Left ventricle myocardium inferior (tissue), 1 donor: ENCODE measurements around the gene RGMA. TPM values are rescaled to one million over a fixed set of nuclear protein-coding genes. Genes with fewer than 3 reads are reported as not detected.

ENCODE experiments used
- DNase-seq: peaks from one replicate; pipeline ENCODE4 v3.0.0-alpha.2; 2020
- H3K27ac ChIP-seq: fragments of 200-600 bp; replicated peaks from 2 replicates; pipeline ENCODE4 v1.8.0; 2021
- H3K27me3 ChIP-seq: fragments of 200-600 bp; 2 replicates; pipeline ENCODE4 v1.8.0; 2021; ENCODE audit warnings: low read depth
- H3K36me3 ChIP-seq: fragments of 200-600 bp; 2 replicates; pipeline ENCODE4 v1.8.0; 2021
- H3K4me1 ChIP-seq: fragments of 200-600 bp; 2 replicates; pipeline ENCODE4 v1.8.0; 2021
- H3K4me3 ChIP-seq: fragments of 200-600 bp; 2 replicates; pipeline ENCODE4 v1.8.0; 2021; ENCODE audit warnings: mild to moderate bottlenecking, moderate library complexity
- H3K9me3 ChIP-seq: fragments of 200-600 bp; replicated peaks from 2 replicates; pipeline ENCODE4 v1.8.0; 2021
- intact Hi-C: fragments of 100-400 bp; cut with micrococcal nuclease; formaldehyde crosslinking; loops from one replicate; pipeline ENCODE4 v1.11.0; 2022
- total RNA-seq: library from RNA; stranded (reverse); fragmentation: NEBNext Ultra II Directional; extraction: Animal tissue kit (Norgen Biotek cat#: 25700); gene quantifications from one replicate; pipeline ENCODE4 v1.2.1, GENCODE V29; 2021
- TF ChIP-seq, protein P1 (sequence below): fragments of 200-600 bp; IDR thresholded peaks from 2 replicates; pipeline ENCODE4 v1.8.0; 2021; ENCODE audit warnings: antibody characterized with exemption, mild to moderate bottlenecking, borderline replicate concordance
- donor health status: DM: no; HTN: yes; CAD: no; lungs with severe emphysema.

Gene RGMA
- total RNA-seq, 1 donor from 2014 or later = 16.9 TPM

DNA sequence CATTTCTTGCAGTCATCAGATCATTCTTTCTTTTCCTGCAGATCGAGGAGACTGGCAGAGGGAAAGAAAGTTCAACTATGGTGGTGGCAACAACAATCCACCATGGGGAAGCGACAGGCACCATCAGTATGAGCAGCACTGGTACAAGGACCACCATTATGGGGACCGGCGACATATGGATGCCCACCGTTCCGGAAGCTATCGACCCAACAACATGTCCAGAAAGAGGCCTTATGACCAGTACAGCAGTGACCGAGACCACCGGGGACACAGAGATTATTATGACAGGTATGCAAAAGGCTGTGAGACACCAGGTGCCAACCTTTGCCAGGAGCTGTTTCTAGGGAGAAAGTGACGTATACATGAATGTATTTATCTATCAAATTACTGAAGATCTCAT, 69.0 kb downstream of the RGMA start:
- no peaks in the 10 kb centered on the region for H3K9me3 ChIP-seq
- H3K4me3 ChIP-seq = no peak overlapping the region
- no peaks in the 10 kb centered on the region for H3K27me3 ChIP-seq
- no peak overlapping the region for H3K27ac ChIP-seq
- TF ChIP-seq, protein P1, sequence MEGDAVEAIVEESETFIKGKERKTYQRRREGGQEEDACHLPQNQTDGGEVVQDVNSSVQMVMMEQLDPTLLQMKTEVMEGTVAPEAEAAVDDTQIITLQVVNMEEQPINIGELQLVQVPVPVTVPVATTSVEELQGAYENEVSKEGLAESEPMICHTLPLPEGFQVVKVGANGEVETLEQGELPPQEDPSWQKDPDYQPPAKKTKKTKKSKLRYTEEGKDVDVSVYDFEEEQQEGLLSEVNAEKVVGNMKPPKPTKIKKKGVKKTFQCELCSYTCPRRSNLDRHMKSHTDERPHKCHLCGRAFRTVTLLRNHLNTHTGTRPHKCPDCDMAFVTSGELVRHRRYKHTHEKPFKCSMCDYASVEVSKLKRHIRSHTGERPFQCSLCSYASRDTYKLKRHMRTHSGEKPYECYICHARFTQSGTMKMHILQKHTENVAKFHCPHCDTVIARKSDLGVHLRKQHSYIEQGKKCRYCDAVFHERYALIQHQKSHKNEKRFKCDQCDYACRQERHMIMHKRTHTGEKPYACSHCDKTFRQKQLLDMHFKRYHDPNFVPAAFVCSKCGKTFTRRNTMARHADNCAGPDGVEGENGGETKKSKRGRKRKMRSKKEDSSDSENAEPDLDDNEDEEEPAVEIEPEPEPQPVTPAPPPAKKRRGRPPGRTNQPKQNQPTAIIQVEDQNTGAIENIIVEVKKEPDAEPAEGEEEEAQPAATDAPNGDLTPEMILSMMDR = no peak
- intact Hi-C loops = no loop called here
- peaks cover 99% of the 10 kb centered on the region for H3K36me3 ChIP-seq
- no peak for DNase-seq
- peaks cover 25% of the 10 kb centered on the region for H3K4me1 ChIP-seq

DNA sequence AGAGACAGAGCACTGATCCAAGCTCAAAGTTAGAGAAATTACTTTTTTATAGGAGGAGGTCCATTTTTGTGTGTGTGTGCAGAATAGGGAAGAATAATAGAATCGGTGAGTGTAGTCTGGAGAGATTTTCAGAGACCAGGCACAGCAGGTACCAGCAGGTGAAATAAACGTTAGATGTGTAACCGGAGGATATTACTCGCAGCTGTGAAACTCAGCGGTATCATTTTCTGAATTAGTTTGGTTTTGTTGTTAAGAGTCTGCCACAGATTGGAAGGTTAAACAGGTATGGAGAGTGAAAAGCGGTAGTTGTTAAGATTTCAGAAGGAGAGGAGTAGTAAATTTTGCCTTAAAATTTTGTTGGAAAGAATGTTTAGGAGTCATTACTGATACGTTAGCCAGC, 69.9 kb downstream of the RGMA start:
- H3K4me3 ChIP-seq = no peak overlapping the region
- peaks cover 16% of the 10 kb centered on the region for H3K4me1 ChIP-seq
- no peaks in the 10 kb centered on the region for H3K27me3 ChIP-seq
- no peaks in the 10 kb centered on the region for H3K9me3 ChIP-seq
- H3K36me3 ChIP-seq = peaks cover 99% of the 10 kb centered on the region
- intact Hi-C loops = no loop called here
- TF ChIP-seq, protein P1 = no peak
- H3K27ac ChIP-seq = no peak overlapping the region
- DNase-seq = no peak

DNA sequence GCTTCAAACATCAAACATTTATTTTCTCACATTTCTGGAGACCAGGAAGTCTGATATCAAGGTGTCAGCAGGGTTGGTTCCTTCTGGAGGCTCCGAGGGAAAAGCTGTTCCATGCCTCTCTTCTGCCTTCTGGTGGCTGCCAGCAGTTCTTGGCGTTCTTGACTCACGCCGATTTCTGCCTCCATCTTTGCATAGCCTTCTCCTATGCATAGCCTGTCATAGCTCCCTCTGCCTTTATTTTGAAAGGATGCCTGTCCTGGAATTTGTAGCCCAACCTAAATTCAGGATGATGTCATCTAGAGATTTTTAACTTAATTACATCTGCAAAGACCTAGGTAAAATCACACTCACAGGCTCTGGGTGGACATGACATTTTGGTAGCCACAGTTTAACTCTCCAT, 70.4 kb downstream of the RGMA start:
- TF ChIP-seq, protein P1 = peak; percentile 24
- Histone ChIP-seq H3K4me3 (no peak overlapping the region), H3K27me3 (no peaks in the 10 kb centered on the region), H3K36me3 (peaks cover 99% of the 10 kb centered on the region), H3K4me1 (peaks cover 14% of the 10 kb centered on the region), H3K27ac (no peak overlapping the region), H3K9me3 (no peaks in the 10 kb centered on the region)
- no peak for DNase-seq
- intact Hi-C loops = no loop called here

DNA sequence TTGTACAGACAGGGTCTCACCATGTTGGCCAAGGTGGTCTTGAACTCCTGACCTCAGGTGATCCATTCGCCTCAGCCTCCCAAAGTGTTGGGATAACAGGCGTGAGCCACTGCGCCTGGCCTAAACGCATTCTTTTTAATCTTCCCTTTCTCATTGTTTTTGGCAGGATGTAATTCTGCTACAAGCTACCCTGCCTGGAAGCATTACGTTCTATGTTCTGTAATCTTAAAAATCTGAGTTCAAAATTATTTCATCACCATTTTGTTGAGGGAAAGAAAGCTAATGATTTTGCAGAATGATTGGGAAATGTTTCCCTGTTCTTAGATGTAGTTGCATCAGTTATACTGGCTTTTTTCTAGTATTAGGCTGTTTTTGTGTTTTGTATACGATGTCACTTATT, 71.5 kb downstream of the RGMA start:
- DNase-seq = no peak
- no peak overlapping the region for H3K4me3 ChIP-seq
- intact Hi-C loops = no loop called here
- H3K27ac ChIP-seq = no peak overlapping the region
- H3K36me3 ChIP-seq = peaks cover 99% of the 10 kb centered on the region
- peaks cover 8% of the 10 kb centered on the region for H3K4me1 ChIP-seq
- H3K27me3 ChIP-seq = no peaks in the 10 kb centered on the region
- TF ChIP-seq, protein P1 = no peak
- H3K9me3 ChIP-seq = no peaks in the 10 kb centered on the region

DNA sequence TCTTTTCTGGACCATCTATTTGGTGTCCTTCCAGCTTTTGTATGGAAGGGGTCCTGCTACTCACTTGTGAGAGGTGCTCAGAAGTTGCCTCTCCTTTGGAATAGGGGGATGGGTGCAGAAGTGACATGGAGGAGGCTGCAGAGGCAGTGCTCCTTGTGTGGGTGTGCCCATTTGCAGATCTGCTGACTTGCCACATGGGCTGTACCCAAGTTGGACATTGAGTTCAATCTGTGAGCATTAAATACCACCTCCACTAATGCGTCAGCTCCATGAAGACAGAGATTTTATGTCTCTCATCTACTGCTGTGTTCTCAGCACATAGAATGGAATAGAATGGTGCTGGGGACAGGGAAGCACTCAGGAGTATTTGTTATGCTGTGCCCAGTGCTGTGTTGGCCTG, 76.2 kb downstream of the RGMA start:
- Histone ChIP-seq H3K4me3 (no peak overlapping the region), H3K27me3 (no peaks in the 10 kb centered on the region), H3K27ac (no peak overlapping the region), H3K4me1 (no peaks in the 10 kb centered on the region), H3K36me3 (peaks cover 99% of the 10 kb centered on the region), H3K9me3 (no peaks in the 10 kb centered on the region)
- intact Hi-C loops = no loop called here
- no peak for DNase-seq
- TF ChIP-seq, protein P1 = no peak

DNA sequence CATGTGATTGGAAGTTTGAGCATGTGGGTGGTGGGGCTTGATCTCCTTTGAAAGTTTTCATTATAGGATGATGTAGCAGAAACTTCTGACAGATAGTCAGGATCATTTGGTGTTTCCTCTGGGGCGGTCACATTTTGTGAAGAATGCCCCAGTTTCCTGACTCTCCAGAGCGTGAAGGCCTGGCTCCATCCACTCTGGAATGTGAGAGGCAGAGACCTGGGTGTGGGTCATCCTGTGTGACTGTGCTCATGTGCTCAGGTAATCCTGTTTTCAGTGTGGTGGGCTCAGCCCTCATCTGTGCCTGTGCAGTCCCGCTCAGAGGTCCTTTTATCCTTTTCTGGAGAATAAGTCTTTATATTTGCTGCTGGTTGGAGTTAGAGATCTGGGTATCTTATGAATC, 81.0 kb downstream of the RGMA start:
- Histone ChIP-seq H3K9me3 (no peaks in the 10 kb centered on the region), H3K36me3 (peaks cover 98% of the 10 kb centered on the region), H3K4me1 (no peaks in the 10 kb centered on the region), H3K27ac (no peak overlapping the region), H3K27me3 (no peaks in the 10 kb centered on the region), H3K4me3 (no peak overlapping the region)
- DNase-seq = no peak
- TF ChIP-seq, protein P1 = no peak
- intact Hi-C loops = no loop called here
